OCI-M2 (cell line): Measurements from ENCODE around the gene PROSER3.
"Not testable (repeated sequence)": the region's sequence is repeated elsewhere in the genome, so short reads cannot be mapped to it uniquely, and the experiment has no call there.

Experiments used
- DNase-seq: peaks from one replicate; lab custom pipeline; 2025; ENCODE audit not compliant: unreplicated experiment; lab: John Stamatoyannopoulos, UW

The PROSER3 gene

GRCh38 chr19:35753634-35754369, 4.2 kb upstream of the PROSER3 start:
- DNase-seq = no peak

DNA sequence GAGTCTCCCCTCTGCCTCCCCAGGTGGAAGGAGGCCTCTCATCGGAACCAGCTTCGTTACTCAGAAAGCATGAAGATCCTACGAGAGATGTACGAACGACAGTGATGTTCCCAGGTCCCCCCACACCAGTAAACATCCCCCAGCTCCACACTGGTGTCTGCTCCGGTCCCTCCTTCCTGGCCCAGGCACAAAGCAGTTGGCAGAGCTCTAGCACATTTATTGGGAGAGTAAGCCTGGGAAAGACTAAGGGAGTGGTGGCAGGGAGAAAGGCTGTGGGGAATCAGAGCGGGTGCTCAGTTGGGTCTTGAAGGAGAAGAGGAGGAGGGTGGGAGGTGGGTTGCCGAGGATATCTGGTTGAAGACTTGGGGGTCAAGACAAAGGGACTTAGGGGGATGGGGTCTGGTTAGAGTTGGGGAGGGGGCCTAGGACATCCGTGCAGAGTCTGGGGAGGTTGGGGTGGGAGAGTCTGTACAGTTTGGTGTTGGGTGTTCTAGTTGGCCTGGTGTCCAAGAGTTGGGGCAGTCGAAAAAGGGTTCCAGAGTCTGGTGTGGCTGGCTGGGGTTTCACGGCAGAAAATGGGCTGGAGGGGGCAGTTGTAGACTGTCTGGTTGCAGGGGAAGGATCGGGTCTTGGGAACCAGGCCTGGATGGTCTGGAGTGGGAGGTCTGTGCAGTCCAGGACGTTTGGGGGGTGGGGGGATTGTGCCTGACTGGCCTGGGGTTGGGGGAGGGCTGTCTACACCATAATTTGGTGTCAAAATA, 3.4 kb upstream of the PROSER3 start:
- DNase-seq = no peak

GRCh38 chr19:35755131-35755549, 2.8 kb upstream of the PROSER3 start:
- no peak for DNase-seq

DNA sequence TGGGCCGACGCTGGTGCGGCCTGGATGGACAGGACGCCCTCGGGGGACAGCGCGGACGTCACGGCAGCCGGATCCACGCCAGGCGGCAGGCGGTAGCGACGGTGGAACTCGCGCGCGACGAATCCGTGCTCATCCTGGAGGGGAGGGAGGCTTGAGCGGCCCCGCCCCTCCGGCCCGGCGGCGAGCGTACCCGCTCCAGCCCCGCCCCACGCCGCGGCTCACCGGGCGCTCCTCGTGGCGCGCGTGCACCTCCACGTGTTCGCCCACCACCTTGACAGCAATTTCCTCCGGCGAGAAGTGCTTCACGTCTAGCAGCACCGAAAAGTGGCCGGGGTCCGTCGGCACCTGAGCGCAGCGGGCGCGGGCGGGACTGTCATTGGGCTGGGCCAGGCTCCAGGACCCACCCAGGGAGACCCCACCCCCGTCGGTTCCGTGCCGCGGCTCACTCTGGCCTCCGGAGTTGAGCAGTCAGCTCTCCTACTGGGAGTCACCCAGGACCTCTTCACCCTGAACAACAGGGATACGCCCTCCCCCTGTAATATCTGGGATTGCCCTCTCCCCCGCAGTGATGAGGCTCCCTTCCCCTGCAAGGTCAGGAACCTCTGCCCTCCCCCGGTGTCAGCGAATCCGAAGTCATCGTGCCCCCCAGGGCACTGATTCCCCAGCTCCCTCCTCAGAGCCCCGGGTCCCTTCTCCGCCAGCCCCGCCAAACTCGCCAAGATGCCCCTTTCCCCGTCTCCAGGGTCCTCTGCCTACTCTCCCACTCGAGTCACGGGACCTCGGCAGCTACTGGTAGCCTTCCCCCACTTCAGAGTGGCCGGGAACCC, 2.2 kb upstream of the PROSER3 start:
- DNase-seq = no peak

GRCh38 chr19:35756377-35757230, 1.4 kb upstream of the PROSER3 start, which contains the start of gene HSPB6:
Gene HSPB6 (minus strand): TSS chr19:35757029. CDS start chr19:35757008, 21 bp downstream.
- no peak for DNase-seq

DNA sequence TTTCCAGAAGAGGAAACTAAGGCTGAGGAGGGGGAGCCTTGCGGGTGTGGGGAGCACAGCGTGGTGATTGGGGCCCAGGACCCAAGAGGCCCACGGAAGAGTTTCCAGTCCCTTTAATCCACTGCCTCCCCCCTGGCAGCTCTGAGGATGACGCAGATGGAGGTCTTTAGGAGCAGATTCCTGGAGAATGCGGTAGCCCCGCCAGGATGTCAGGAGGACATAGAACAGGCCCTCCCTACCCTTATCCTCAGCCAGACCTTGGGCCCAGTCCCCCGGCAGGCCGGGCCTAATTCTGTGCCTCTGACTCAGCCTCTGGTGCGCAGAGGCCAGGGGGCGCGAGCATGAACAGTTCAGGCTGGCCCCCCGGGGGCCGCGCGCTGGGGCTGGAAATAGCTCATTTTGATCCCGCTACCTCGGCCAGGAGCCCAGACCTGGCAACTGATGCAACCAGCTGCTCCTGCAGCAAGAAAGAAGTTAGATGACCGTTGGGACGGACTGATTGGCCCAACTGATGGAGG, 686 bp upstream of the PROSER3 start:
- peak; percentile 94 for DNase-seq

- DNase-seq = no peak
Observed at GRCh38 chr19:35759697-35760096, 1.7 kb downstream of the PROSER3 start.

GRCh38 chr19:35760711-35761349, 2.9 kb downstream of the PROSER3 start:
- no peak for DNase-seq

DNA sequence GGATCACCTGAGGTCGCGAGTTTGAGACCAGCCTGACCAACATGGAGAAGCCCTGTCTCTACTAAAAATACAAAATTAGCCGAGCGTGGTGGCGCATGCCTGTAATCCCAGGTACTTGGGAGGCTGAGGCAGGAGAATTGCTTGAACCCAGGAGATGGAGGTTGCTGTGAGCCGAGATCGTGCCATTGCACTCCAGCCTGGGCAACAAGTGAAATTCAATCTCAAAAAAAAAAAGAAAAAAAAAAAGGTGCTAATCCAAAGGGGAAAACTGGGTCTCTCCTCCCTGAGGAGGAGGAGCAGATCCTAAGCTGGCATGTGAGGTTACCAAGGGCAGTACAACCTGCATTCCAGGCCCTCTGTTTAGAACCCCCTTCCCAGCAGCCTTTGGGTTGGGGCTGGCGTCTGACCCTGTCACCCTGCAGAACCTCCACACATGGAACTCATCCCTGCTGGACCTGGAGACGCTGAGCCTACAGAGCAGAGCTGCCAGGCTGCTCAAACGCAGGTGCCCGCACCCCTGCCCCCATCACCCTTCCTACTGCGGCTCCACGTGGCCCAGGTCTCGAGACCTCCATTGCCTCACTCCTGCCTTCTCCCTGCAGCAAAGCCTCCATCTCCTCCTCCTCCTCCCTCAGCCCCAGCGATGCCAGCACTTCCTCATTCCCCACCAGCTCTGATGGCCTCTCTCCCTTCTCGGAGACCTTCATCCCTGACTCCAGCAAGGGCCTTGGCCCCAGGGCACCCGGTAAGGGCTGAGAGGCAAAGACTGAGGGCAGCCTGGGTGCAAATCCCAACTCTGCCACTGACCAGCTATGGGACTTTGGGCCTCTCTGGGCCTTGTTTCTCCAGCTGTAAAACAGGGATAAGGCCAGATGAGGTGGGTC, 6.7 kb downstream of the PROSER3 start:
- DNase-seq = no peak

DNA sequence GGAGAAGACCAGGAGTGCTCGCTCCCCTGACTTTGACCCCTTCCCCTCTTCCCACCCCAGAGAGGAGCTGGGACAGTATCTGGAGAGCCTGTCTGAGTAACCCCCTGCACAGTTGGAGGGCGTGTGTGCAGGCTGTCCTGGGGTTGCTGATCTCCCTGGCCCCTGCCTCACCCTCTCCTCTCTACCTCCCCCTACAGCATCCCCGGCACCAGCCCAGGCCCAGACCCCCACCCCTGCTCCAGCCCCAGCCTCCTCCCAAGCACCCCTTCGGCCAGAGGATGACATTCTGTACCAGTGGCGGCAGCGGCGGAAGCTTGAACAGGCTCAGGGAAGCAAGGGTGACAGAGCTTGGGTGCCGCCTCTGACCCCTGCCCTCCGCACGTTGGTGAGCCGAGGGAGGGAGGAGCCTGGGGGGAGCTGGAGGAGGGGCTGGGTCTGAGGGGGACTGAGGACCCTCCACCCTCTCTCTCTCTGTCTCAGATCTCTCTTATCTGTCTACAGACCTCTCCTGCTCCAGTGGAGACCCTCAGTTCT, 8.7 kb downstream of the PROSER3 start:
- DNase-seq = no peak

DNA sequence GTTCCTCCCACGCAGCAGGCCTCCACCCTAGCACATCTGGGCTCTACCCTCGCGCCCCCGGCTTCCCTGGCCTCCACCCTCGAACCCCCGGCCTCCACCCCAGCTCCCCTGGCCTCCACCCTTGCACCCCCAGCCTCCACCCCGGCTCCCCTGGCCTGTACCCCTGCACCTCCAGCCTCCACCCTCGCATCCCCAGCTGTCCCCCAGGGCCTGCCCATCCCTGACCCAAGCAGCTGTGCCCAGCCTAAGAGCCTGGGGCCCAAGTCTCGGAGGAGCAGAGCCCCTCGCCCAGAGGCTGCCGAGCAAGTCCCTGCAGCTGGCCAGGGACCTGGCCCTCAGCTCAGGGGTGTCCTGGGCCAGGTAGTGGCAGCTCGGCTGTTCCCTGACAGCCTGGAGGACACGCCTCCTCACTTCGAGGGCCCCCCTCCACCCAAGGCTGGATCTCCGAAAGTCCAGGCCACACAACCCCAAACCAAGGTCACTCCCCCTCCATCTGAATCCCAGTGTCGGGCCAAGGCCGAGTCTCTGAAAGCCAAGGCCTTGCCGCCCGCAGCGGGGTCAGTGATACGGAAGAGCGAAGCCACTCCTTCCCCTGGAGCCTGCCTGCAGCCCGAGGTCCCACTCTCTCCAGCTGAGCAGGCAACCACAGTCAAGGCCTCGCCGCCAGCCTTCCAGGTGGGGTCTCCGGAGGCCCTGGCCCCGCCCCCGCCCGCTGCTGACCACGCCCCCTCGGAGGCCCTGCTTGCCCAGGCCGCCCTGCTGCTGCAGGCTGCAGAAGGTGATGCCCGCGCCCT, 9.5 kb downstream of the PROSER3 start:
- DNase-seq = no peak

DNA sequence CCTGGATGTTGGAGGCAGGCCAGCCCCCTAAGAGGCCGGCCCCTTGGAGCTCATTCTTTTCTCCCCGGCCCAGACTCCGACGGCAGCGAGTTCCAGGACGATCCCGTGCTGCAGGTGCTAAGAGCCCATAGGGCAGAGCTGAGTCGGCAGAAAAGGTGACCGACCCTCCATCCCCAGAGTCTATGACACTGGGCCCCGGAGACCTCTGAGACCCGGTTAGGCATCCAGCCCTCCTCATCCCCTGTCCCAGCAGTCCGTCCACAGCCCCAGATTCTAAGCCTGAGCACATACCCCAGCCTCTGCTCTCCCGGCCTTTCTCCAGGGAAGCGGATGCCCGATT, 10.1 kb downstream of the PROSER3 start:
- DNase-seq = no peak

GRCh38 chr19:35772362-35772761, 14.4 kb downstream of the PROSER3 start:
- not testable (repeated sequence) for DNase-seq

GRCh38 chr19:35773020-35773806, 15.2 kb downstream of the PROSER3 start:
- DNase-seq = no peak

GRCh38 chr19:35774274-35775045, 16.5 kb downstream of the PROSER3 start:
- no peak for DNase-seq

- DNase-seq = no peak
Observed at GRCh38 chr19:35775046-35775297, 17.0 kb downstream of the PROSER3 start.
